Hepatocyte (in vitro differentiated cells): ENCODE measurements around the gene SVBP. TPM values are rescaled to one million over a fixed set of nuclear protein-coding genes. Genes with fewer than 3 reads are reported as not detected.

ENCODE experiments used
- DNase-seq: peaks from one replicate; pipeline ENCODE4 v3.0.0-alpha.2; 2016; ENCODE audit warnings: low spot score
- H2AFZ ChIP-seq: fragments of 200-600 bp; sonication (generic); 2 replicates; pipeline ENCODE4 v1.6.0; 2016; ENCODE audit warnings: antibody characterized with exemption, mild to moderate bottlenecking
- H3K27ac ChIP-seq: fragments of 200-600 bp; sonication (generic); 2 replicates; pipeline ENCODE4 v1.5.1; 2016; ENCODE audit warnings: mild to moderate bottlenecking
- H3K27me3 ChIP-seq: fragments of 200-600 bp; sonication (generic); 2 replicates; pipeline ENCODE4 v1.6.1; 2016
- H3K36me3 ChIP-seq: fragments of 200-600 bp; sonication (generic); replicated peaks from 2 replicates; pipeline ENCODE4 v1.5.1; 2016; ENCODE audit warnings: low read depth; ENCODE audit not compliant: insufficient read depth
- H3K4me1 ChIP-seq: fragments of 200-600 bp; sonication (generic); 2 replicates; pipeline ENCODE4 v1.5.1; 2016; ENCODE audit warnings: mild to moderate bottlenecking, moderate library complexity; ENCODE audit not compliant: insufficient read depth
- H3K4me2 ChIP-seq: fragments of 200-600 bp; sonication (generic); 2 replicates; pipeline ENCODE4 v1.6.0; 2016
- H3K4me3 ChIP-seq: fragments of 200-600 bp; sonication (generic); 2 replicates; pipeline ENCODE4 v1.5.1; 2016; ENCODE audit warnings: mild to moderate bottlenecking
- H3K79me2 ChIP-seq: fragments of 200-600 bp; sonication (generic); 2 replicates; pipeline ENCODE4 v1.6.0; 2017; ENCODE audit warnings: mild to moderate bottlenecking
- H3K9me2 ChIP-seq: fragments of 200-600 bp; sonication (generic); replicated peaks from 2 replicates; pipeline ENCODE4 v1.6.0; 2017; ENCODE audit warnings: mild to moderate bottlenecking; ENCODE audit not compliant: insufficient read depth
- H3K9me3 ChIP-seq: fragments of 200-600 bp; sonication (generic); 2 replicates; pipeline ENCODE4 v1.5.1; 2016; ENCODE audit warnings: low read depth, mild to moderate bottlenecking
- H4K20me1 ChIP-seq: fragments of 200-600 bp; sonication (generic); 2 replicates; pipeline ENCODE4 v1.6.0; 2016; ENCODE audit warnings: mild to moderate bottlenecking; ENCODE audit not compliant: insufficient read depth, poor library complexity, severe bottlenecking
- EZH2 ChIP-seq: fragments of 200-600 bp; sonication (generic); IDR thresholded peaks from 2 replicates; pipeline ENCODE4 v1.6.1; 2016; ENCODE audit warnings: antibody characterized with exemption, mild to moderate bottlenecking, borderline replicate concordance
- EZH2phosphoT487 ChIP-seq: fragments of 200-600 bp; sonication (generic); IDR thresholded peaks from one replicate; pipeline ENCODE4 v1.6.1; 2018; ENCODE audit warnings: antibody characterized with exemption, mild to moderate bottlenecking, low read depth, moderate library complexity; ENCODE audit not compliant: unreplicated experiment, severe bottlenecking
- WGBS: methylation state at CpG from one replicate; pipeline ENCODE4 v1.1.6; 2016; ENCODE audit warnings: low lambda C conversion rate; ENCODE audit errors: missing lambda C conversion rate; 5-methylcytosine and 5-hydroxymethylcytosine counted together
- polyA plus RNA-seq: library from polyadenylated mRNA; unstranded; fragments of >200 nt; fragmentation: Nextera tagmentation; extraction: Ambion mirVana; gene quantifications from 2 replicates; pipeline ENCODE4 v1.2.1, GENCODE V29; 2016
- total RNA-seq: library from RNA; depleted of rRNA; stranded (reverse); fragments of >200 nt; gene quantifications from 2 replicates; pipeline ENCODE4 v1.2.3, GENCODE V29; 2014
- TF ChIP-seq, protein P1 (sequence below): fragments of 200-600 bp; sonication (generic); IDR thresholded peaks from 2 replicates; pipeline ENCODE4 v1.5.1; 2016; ENCODE audit warnings: antibody characterized with exemption, mild to moderate bottlenecking; ENCODE audit not compliant: poor library complexity

The SVBP gene
- total and polyA plus RNA-seq, 2 experiments from 2014 or later, result 49.6 to 56.8 TPM

DNA sequence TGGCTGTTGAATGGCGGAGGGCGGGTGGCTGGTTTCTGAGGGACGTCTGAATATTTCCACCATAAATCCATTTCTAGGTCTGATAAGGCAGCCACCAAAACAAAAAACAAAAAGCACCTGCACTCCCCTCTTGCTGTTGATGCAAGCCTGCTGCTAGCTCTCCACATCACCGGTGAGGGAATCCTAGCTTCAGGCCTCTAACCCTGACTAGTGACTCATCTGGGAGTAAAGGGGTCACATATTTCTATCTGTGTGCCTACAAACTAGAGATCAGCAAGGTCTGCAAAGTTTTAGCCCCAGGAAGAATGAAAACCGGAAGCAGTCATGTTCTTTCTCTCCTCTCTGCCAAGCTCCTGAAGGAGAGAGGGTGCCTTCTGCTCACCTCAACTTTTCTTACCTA, 10.6 kb downstream of the SVBP start:
- Histone ChIP-seq H3K4me1 (no peaks in the 10 kb centered on the region), H3K36me3 (no peaks in the 10 kb centered on the region), H3K9me3 (no peaks in the 10 kb centered on the region), H3K9me2 (no peaks in the 10 kb centered on the region), H2AFZ (no peak overlapping the region), H3K4me3 (no peak overlapping the region), H3K4me2 (no peak overlapping the region), H3K79me2 (no peaks in the 10 kb centered on the region), H3K27me3 (no peaks in the 10 kb centered on the region), H4K20me1 (no peaks in the 10 kb centered on the region), H3K27ac (no peak overlapping the region)
- DNase-seq, result no peak
- TF ChIP-seq EZH2, result no peak
- TF ChIP-seq, protein P1, sequence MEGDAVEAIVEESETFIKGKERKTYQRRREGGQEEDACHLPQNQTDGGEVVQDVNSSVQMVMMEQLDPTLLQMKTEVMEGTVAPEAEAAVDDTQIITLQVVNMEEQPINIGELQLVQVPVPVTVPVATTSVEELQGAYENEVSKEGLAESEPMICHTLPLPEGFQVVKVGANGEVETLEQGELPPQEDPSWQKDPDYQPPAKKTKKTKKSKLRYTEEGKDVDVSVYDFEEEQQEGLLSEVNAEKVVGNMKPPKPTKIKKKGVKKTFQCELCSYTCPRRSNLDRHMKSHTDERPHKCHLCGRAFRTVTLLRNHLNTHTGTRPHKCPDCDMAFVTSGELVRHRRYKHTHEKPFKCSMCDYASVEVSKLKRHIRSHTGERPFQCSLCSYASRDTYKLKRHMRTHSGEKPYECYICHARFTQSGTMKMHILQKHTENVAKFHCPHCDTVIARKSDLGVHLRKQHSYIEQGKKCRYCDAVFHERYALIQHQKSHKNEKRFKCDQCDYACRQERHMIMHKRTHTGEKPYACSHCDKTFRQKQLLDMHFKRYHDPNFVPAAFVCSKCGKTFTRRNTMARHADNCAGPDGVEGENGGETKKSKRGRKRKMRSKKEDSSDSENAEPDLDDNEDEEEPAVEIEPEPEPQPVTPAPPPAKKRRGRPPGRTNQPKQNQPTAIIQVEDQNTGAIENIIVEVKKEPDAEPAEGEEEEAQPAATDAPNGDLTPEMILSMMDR, result no peak
- no peak for TF ChIP-seq EZH2phosphoT487
- 90% methylated on average over 5 of the region's 5 CpGs for WGBS

DNA sequence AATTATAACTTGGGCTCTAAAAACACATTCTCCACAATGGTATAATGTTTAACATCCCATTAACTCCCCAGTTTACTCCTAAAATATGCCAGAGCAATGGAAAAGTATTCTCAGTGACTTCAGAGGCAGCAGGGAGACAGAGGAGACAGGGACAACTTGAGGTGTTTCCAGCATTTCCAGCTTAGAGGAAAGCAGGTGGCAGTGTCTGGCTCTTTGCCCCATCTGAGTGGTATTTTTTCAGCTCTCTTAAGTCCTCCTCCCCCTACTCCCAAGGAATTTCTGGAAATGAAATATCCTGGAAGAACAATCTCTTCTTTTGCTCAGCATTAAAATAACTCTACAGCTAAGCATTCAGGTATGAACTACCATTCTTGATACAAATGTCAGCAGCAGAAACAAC, 11.0 kb downstream of the SVBP start:
- H2AFZ ChIP-seq, result no peak overlapping the region
- H3K36me3 ChIP-seq, result no peaks in the 10 kb centered on the region
- DNase-seq, result no peak

DNA sequence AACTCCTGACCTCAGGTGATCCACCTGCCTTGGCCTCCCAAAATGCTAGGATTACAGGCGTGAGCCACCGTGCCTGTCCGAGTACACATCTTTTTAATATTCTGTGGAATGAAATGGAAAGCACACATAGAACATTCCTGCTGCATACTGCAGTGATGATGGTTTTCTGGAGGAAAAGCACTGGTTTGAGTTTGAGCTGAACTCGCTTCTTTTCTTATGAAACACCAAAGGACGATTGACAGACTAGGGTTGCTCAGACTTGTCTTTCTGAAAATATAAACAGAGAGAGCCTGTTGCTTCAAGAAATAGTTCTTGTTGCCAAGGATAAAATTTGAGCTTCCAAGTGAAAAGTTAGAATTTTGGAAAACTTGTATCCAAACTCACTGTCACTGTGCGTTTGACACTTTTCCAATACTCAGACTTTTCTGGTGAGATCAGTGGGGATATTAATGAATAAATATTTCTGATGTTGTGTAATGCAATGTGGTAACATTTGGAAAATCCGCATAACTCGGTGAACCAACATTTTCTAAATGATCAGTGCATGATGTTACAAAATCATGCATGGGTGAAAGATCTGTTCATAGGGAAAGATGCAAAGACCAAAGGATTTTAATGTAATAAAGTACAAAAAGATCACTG, 15.2 kb downstream of the SVBP start:
- Histone ChIP-seq H3K4me3 (no peak overlapping the region), H2AFZ (no peak overlapping the region), H3K9me2 (no peaks in the 10 kb centered on the region), H3K27me3 (no peaks in the 10 kb centered on the region), H3K9me3 (no peaks in the 10 kb centered on the region), H3K36me3 (no peaks in the 10 kb centered on the region), H4K20me1 (no peaks in the 10 kb centered on the region), H3K4me2 (no peak overlapping the region), H3K27ac (no peak overlapping the region), H3K4me1 (no peaks in the 10 kb centered on the region), H3K79me2 (no peaks in the 10 kb centered on the region)
- 91% methylated on average over 8 of the region's 8 CpGs for WGBS
- TF ChIP-seq, protein P1, result no peak
- no peak for TF ChIP-seq EZH2
- TF ChIP-seq EZH2phosphoT487, result no peak
- DNase-seq, result no peak

More for the DNA sequence above, 11.0 kb downstream of the SVBP start:
- Histone ChIP-seq H3K27me3 (no peaks in the 10 kb centered on the region), H3K4me2 (no peak overlapping the region), H4K20me1 (no peaks in the 10 kb centered on the region), H3K4me1 (no peaks in the 10 kb centered on the region), H3K27ac (no peak overlapping the region), H3K4me3 (no peak overlapping the region), H3K79me2 (no peaks in the 10 kb centered on the region), H3K9me2 (no peaks in the 10 kb centered on the region), H3K9me3 (no peaks in the 10 kb centered on the region)
- TF ChIP-seq, protein P1, result no peak

DNA sequence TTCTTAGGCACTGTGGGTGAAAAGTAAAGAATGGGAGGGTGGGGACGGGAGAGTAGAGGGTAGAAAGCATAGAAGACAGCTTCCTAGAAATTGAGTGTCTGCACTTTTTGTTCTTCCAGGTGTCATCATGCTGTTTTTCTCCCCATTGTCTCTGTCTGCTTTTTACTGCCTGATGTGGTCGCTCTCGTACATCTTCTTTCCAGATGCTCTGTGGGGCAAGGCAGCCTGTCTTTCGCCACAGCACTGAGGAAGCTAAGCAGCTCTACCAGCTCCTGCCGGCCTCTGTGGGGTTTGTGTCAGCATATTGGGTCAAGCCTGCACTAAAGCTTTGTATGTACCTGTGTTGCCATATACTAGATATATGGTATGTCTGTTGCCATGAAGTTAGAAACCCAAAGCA, 19.2 kb downstream of the SVBP start:
- no peaks in the 10 kb centered on the region for H3K9me3 ChIP-seq
- H3K79me2 ChIP-seq, result no peaks in the 10 kb centered on the region
- no peak overlapping the region for H3K4me3 ChIP-seq
- no peaks in the 10 kb centered on the region for H3K9me2 ChIP-seq
- no peaks in the 10 kb centered on the region for H3K4me1 ChIP-seq
- H3K27me3 ChIP-seq, result no peaks in the 10 kb centered on the region
- no peaks in the 10 kb centered on the region for H4K20me1 ChIP-seq
- no peaks in the 10 kb centered on the region for H3K36me3 ChIP-seq
- no peak overlapping the region for H2AFZ ChIP-seq
- H3K4me2 ChIP-seq, result no peak overlapping the region
- 80% methylated on average over 5 of the region's 5 CpGs for WGBS
- no peak for TF ChIP-seq EZH2phosphoT487
- TF ChIP-seq, protein P1, result no peak
- TF ChIP-seq EZH2, result no peak
- H3K27ac ChIP-seq, result no peak overlapping the region
- no peak for DNase-seq
